GM18858 (cell line): ENCODE results near the gene PAQR5.
"Not testable (repeated sequence)": the region's sequence is repeated elsewhere in the genome, so short reads cannot be mapped to it uniquely, and the experiment has no call there.

Experiments
- ATAC-seq: cut with Tn5 transposase; IDR thresholded peaks from one replicate; pipeline ENCODE4 v1.9.1; 2021; ENCODE audit not compliant: unreplicated experiment

Gene PAQR5

GRCh38 chr15:69346112-69346511 lies 47.4 kb downstream of the PAQR5 start:
- ATAC-seq = no peak

- no peak for ATAC-seq
These were observed 52.6 kb downstream of the PAQR5 start for GRCh38 chr15:69351333-69351732.

GRCh38 chr15:69351884-69352283 lies 53.2 kb downstream of the PAQR5 start:
- ATAC-seq = no peak

- no peak for ATAC-seq
These were observed 59.4 kb downstream of the PAQR5 start for GRCh38 chr15:69357773-69358771.

GRCh38 chr15:69358850-69359249 lies 60.1 kb downstream of the PAQR5 start:
- no peak for ATAC-seq

- ATAC-seq = no peak
These were observed 61.0 kb downstream of the PAQR5 start for GRCh38 chr15:69359722-69360121.

GRCh38 chr15:69360642-69361041 lies 61.9 kb downstream of the PAQR5 start:
- ATAC-seq = no peak

GRCh38 chr15:69367236-69367635 lies 68.5 kb downstream of the PAQR5 start:
- no peak for ATAC-seq

- ATAC-seq = no peak
These were observed 70.9 kb downstream of the PAQR5 start for GRCh38 chr15:69369631-69370030.

GRCh38 chr15:69373406-69373805 lies 74.7 kb downstream of the PAQR5 start:
- ATAC-seq = no peak

GRCh38 chr15:69375151-69375790 lies 76.6 kb downstream of the PAQR5 start:
- no peak for ATAC-seq

- no peak for ATAC-seq
These were observed 78.7 kb downstream of the PAQR5 start for GRCh38 chr15:69377216-69377970.

- ATAC-seq = no peak
These were observed 81.5 kb downstream of the PAQR5 start for GRCh38 chr15:69380100-69380725.

- no peak for ATAC-seq
These were observed 82.0 kb downstream of the PAQR5 start for GRCh38 chr15:69380726-69381105.

- ATAC-seq = not testable (repeated sequence)
These were observed 83.5 kb downstream of the PAQR5 start for GRCh38 chr15:69382176-69382575.

GRCh38 chr15:69384066-69384465 lies 85.4 kb downstream of the PAQR5 start:
- ATAC-seq = not testable (repeated sequence)

GRCh38 chr15:69384626-69385598 lies 86.2 kb downstream of the PAQR5 start:
- no peak for ATAC-seq

- no peak for ATAC-seq
These were observed 87.1 kb downstream of the PAQR5 start for GRCh38 chr15:69385831-69386230.

- no peak for ATAC-seq
These were observed 87.6 kb downstream of the PAQR5 start for GRCh38 chr15:69386284-69386683.

- ATAC-seq = no peak
These were observed 89.6 kb downstream of the PAQR5 start for GRCh38 chr15:69388260-69388705.
